Endothelial cell of umbilical vein (primary cell): ENCODE results near the gene VAC14. TPM values are rescaled to one million over a fixed set of nuclear protein-coding genes. Genes with fewer than 3 reads are reported as not detected.

Experiments used
- BruUV-seq: library from RNA; stranded (reverse); fragments of 400-500 nt; replicated peaks from 2 replicates; lab custom pipeline; 2021; lab: Mats Ljungman, UMichigan
- CTCF ChIA-PET: fragments of 300-600, 350-600 bp; sonication (Branson Sonifier 250); formaldehyde crosslinking; loops from one replicate; lab custom pipeline; 2021; ENCODE audit warnings: antibody characterized with exemption, inconsistent platforms; lab: Charles Lee
- POLR2A ChIA-PET: fragments of 300-600, 350-600 bp; sonication (Branson Sonifier 250); formaldehyde crosslinking; loops from one replicate; lab custom pipeline; 2021; ENCODE audit warnings: antibody characterized with exemption, inconsistent platforms; lab: Charles Lee
- DNase-seq: peaks from one replicate; pipeline ENCODE4 v3.0.0-alpha.2; 2011; ENCODE audit warnings: low read depth, low spot score
- FAIRE-seq: peaks from 2 replicates; lab custom pipeline; 2011; peaks lifted over from hg19 to GRCh38; lab: Jason Lieb, UNC
- H2AFZ ChIP-seq: 2 replicates; pipeline ENCODE4 v1.6.0; 2012; ENCODE audit warnings: low read depth, low read length, control low read depth, inconsistent platforms
- H3K27ac ChIP-seq: 2 replicates; pipeline ENCODE4 v1.5.1; 2011; ENCODE audit warnings: low read depth, mild to moderate bottlenecking, control low read depth, low read length, moderate library complexity; ENCODE audit not compliant: insufficient read depth
- H3K27me3 ChIP-seq, 2 experiments: 2 replicates each; pipeline versions ENCODE4 v1.6.0 to v1.6.1; 2011; ENCODE audit warnings: low read length in 2 of 2, mixed read lengths in 1 of 2; ENCODE audit not compliant: control insufficient read depth in 2 of 2, insufficient read depth in 2 of 2
- H3K36me3 ChIP-seq, 2 experiments: 2 replicates in 1 of 2; 3 replicates in 1 of 2; pipeline ENCODE4 v1.5.1; 2011; ENCODE audit warnings: low read length in 2 of 2, mild to moderate bottlenecking in 1 of 2, moderate library complexity in 1 of 2; ENCODE audit not compliant: control insufficient read depth in 2 of 2, insufficient read depth in 2 of 2; ENCODE audit errors: extremely low read depth in 1 of 2
- H3K4me1 ChIP-seq: 3 replicates; pipeline ENCODE4 v1.5.1; 2011; ENCODE audit warnings: mild to moderate bottlenecking, low read length; ENCODE audit not compliant: control insufficient read depth, insufficient read depth; ENCODE audit errors: extremely low read depth
- H3K4me2 ChIP-seq: 2 replicates; pipeline ENCODE4 v1.6.1; 2011; ENCODE audit warnings: low read length, control low read depth, mixed read lengths; ENCODE audit not compliant: insufficient read depth
- H3K4me3 ChIP-seq, 3 experiments: fragments of 200-600 bp in 1 of 3; sonication (generic), shearing (Covaris generic) in 1 of 3; replicated peaks in 1 of 3; 2 replicates each; pipeline ENCODE4 v1.5.1; 2011 to 2016; ENCODE audit warnings: control low read depth in 3 of 3, low read length in 3 of 3, mild to moderate bottlenecking in 2 of 3, inconsistent platforms in 1 of 3, low read depth in 1 of 3, moderate library complexity in 1 of 3; ENCODE audit not compliant: insufficient read depth in 1 of 3
- H3K79me2 ChIP-seq: 2 replicates; pipeline ENCODE4 v1.6.0; 2012; ENCODE audit warnings: low read length, inconsistent platforms; ENCODE audit not compliant: control insufficient read depth, insufficient read depth
- H3K9ac ChIP-seq: replicated peaks from 2 replicates; pipeline ENCODE3; 2011; ENCODE audit warnings: low read length, control low read depth; ENCODE audit not compliant: insufficient read depth; ENCODE audit errors: extremely low read depth
- H3K9me1 ChIP-seq: replicated peaks from 3 replicates; pipeline ENCODE4 v1.6.0; 2011; ENCODE audit warnings: mild to moderate bottlenecking, low read length; ENCODE audit not compliant: control insufficient read depth, insufficient read depth; ENCODE audit errors: extremely low read depth
- H3K9me3 ChIP-seq: replicated peaks from 2 replicates; pipeline ENCODE4 v1.5.1; 2012; ENCODE audit warnings: low read length, inconsistent platforms; ENCODE audit not compliant: control insufficient read depth, insufficient read depth
- H4K20me1 ChIP-seq: replicated peaks from 2 replicates; pipeline ENCODE3; 2011; ENCODE audit warnings: mild to moderate bottlenecking, low read length; ENCODE audit not compliant: control insufficient read depth, insufficient read depth; ENCODE audit errors: extremely low read depth
- EZH2 ChIP-seq: IDR thresholded peaks from 2 replicates; pipeline ENCODE4 v1.6.1; 2012; ENCODE audit warnings: borderline replicate concordance, low read depth, mild to moderate bottlenecking, moderate library complexity, low read length, inconsistent platforms; ENCODE audit not compliant: severe bottlenecking
- FOS ChIP-seq: IDR thresholded peaks from 2 replicates; pipeline ENCODE4 v1.6.1; 2011; ENCODE audit warnings: mild to moderate bottlenecking, low read length, moderate library complexity, borderline replicate concordance; ENCODE audit not compliant: insufficient read depth
- GATA2 ChIP-seq: IDR thresholded peaks from 2 replicates; pipeline ENCODE4 v1.7.0; 2011; ENCODE audit warnings: low read depth, mild to moderate bottlenecking, moderate library complexity, mixed read lengths, low read length; ENCODE audit not compliant: insufficient read length, insufficient read depth
- JUN ChIP-seq: IDR thresholded peaks from 2 replicates; pipeline ENCODE4 v1.6.1; 2011; ENCODE audit warnings: borderline replicate concordance, low read depth; ENCODE audit not compliant: insufficient read length, insufficient read depth
- MYC ChIP-seq: IDR thresholded peaks from one replicate; pipeline ENCODE4 v1.6.1; 2011; ENCODE audit warnings: mild to moderate bottlenecking, low read depth, low read length
- POLR2A ChIP-seq: IDR thresholded peaks from 2 replicates; pipeline ENCODE4 v1.6.1; 2012; ENCODE audit warnings: low read depth, mild to moderate bottlenecking, control low read depth, low read length
- POLR2AphosphoS5 ChIP-seq: IDR thresholded peaks from 2 replicates; pipeline ENCODE4 v1.6.1; 2012; ENCODE audit warnings: low read depth, mild to moderate bottlenecking, control low read depth, low read length, moderate library complexity; ENCODE audit not compliant: insufficient read depth
- dilution Hi-C: fragments of 300-500 bp; cut with MboI; formaldehyde crosslinking; loops from one replicate; pipeline ENCODE4 v1.15.0; 2019; ENCODE audit warnings: low sequenced_read_pairs; ENCODE audit not compliant: extremely low pct_ligation_motif_present
- intact Hi-C: fragments of 100-400 bp; cut with micrococcal nuclease; formaldehyde crosslinking; loops from one replicate; pipeline ENCODE4 v1.10.0; 2022
- polyA plus RNA-seq, 4 experiments: library from polyadenylated mRNA; depleted of rRNA in 3 of 4; stranded (reverse) in 3 of 4; unstranded in 1 of 4; fragments of >200 nt; gene quantifications; 2 replicates each; pipeline versions ENCODE4 v1.2.1 to v1.2.3, GENCODE V29; 2011 to 2012; ENCODE audit warnings: missing spikeins in 1 of 4
- total RNA-seq: library from RNA; stranded (reverse); gene quantifications from 2 replicates; pipeline ENCODE4 v1.2.3, GENCODE V29; 2021
- TF ChIP-seq, protein P1 (sequence below), 2 donors: IDR thresholded peaks; 1 replicate in 1 of 2; 2 replicates in 1 of 2; pipeline ENCODE4 v1.5.1; 2011; ENCODE audit warnings: low read length in 2 of 2, mild to moderate bottlenecking in 2 of 2, moderate library complexity in 2 of 2, control low read depth in 1 of 2, inconsistent platforms in 1 of 2, low read depth in 1 of 2; ENCODE audit not compliant: insufficient read depth in 1 of 2; ENCODE audit errors: extremely low read depth in 1 of 2
- TF ChIP-seq, protein P2 (sequence below): IDR thresholded peaks from 2 replicates; pipeline ENCODE4 v1.6.1; 2011; ENCODE audit not compliant: insufficient read depth, insufficient read length

Gene VAC14
- total and polyA plus RNA-seq, 2 donors (not counting 3 experiments of a cell fraction or from before 2014, with no cell fraction given): 37.6 to 57.9 TPM

DNA sequence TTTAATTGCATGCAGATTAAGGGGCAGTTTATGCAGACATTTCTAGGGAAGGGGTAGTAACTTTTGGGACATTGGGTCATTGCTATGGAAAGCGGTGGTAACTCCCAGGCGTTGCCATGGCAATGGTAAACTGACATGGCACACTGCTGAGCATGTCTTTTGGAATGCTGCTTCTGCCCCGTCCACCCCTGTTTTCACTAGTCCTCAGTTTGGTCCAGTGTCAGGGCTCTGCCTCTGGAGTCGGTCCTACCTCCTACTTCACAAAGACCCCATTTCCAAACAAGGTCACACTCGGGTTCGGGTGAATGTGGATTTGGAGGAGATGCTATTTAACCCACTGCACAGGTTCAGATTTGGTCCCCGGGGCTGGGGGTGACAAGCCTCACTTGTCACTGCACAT, 151.7 kb downstream of the VAC14 start:
- H2AFZ ChIP-seq: no peak overlapping the region
- no peaks in the 10 kb centered on the region for H4K20me1 ChIP-seq
- no peaks in the 10 kb centered on the region for H3K36me3 ChIP-seq
- H3K9me3 ChIP-seq: no peaks in the 10 kb centered on the region
- ChIA-PET POLR2A (no interaction called here), CTCF (interaction anchor here (1.3 kb wide), 1 partner anchor 80 kb away, joined by 3 read pairs; no protein-coding TSS in a partner anchor)
- H3K27ac ChIP-seq: no peak overlapping the region
- TF ChIP-seq, protein P1, sequence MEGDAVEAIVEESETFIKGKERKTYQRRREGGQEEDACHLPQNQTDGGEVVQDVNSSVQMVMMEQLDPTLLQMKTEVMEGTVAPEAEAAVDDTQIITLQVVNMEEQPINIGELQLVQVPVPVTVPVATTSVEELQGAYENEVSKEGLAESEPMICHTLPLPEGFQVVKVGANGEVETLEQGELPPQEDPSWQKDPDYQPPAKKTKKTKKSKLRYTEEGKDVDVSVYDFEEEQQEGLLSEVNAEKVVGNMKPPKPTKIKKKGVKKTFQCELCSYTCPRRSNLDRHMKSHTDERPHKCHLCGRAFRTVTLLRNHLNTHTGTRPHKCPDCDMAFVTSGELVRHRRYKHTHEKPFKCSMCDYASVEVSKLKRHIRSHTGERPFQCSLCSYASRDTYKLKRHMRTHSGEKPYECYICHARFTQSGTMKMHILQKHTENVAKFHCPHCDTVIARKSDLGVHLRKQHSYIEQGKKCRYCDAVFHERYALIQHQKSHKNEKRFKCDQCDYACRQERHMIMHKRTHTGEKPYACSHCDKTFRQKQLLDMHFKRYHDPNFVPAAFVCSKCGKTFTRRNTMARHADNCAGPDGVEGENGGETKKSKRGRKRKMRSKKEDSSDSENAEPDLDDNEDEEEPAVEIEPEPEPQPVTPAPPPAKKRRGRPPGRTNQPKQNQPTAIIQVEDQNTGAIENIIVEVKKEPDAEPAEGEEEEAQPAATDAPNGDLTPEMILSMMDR (IDR thresholded peaks at IDR 0.05; ENCODE audit: extremely low read depth in 1 of 2, insufficient read depth in 1 of 2, low read depth in 1 of 2, low read length in 2 of 2): no peak
- TF ChIP-seq POLR2A (no peak), POLR2AphosphoS5 (no peak), GATA2 (no peak), MYC (no peak), FOS (no peak), EZH2 (no peak), JUN (no peak)
- TF ChIP-seq, protein P2, sequence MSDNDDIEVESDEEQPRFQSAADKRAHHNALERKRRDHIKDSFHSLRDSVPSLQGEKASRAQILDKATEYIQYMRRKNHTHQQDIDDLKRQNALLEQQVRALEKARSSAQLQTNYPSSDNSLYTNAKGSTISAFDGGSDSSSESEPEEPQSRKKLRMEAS: no peak
- no TSS peak for BruUV-seq
- H3K4me2 ChIP-seq: no peak overlapping the region
- H3K4me1 ChIP-seq: no peaks in the 10 kb centered on the region
- H3K79me2 ChIP-seq: no peaks in the 10 kb centered on the region
- H3K4me3 ChIP-seq: no peak overlapping the region
- H3K9ac ChIP-seq: no peak overlapping the region
- intact Hi-C loops (no loop called here), dilution Hi-C loops (no loop called here)
- H3K27me3 ChIP-seq: no peaks in the 10 kb centered on the region
- DNase-seq (no peak), FAIRE-seq (no peak)
- H3K9me1 ChIP-seq: no peaks in the 10 kb centered on the region
